HepG2 (cell line): ENCODE results near the gene RASGRP1. TPM values are rescaled to one million over a fixed set of nuclear protein-coding genes. Genes with fewer than 3 reads are reported as not detected.

Experiments
- ATAC-seq: fragments of 200-7000 bp; cut with Tn5 transposase; 3 replicates; pipeline ENCODE4 v1.9.1; 2020; ENCODE audit warnings: mild to moderate bottlenecking, moderate library complexity
- BruUV-seq: library from RNA; stranded (reverse); fragments of 400-500 nt; replicated peaks from 2 replicates; lab custom pipeline; 2021; lab: Mats Ljungman, UMichigan
- CTCF ChIA-PET: fragments of 300-600 bp; formaldehyde crosslinking; extraction: SDS; loops from one replicate; lab custom pipeline; 2021; ENCODE audit warnings: low total read pairs, inconsistent platforms, low intra/inter-chr PET ratio; lab: Yijun Ruan, JAX
- POLR2A ChIA-PET: fragments of 350-600 bp; sonication (Branson Sonifier 250); formaldehyde crosslinking; loops from one replicate; lab custom pipeline; 2020; ENCODE audit warnings: antibody characterized with exemption, inconsistent platforms; lab: Yijun Ruan, JAX
- DNase-seq: peaks from one replicate; pipeline ENCODE4 v3.0.0-alpha.2; 2015; ENCODE audit warnings: low spot score
- FAIRE-seq: peaks from 3 replicates; lab custom pipeline; 2011; peaks lifted over from hg19 to GRCh38; lab: Jason Lieb, UNC
- H2AFZ ChIP-seq: one replicate; pipeline ENCODE4 v1.6.1; 2011; ENCODE audit warnings: low read length, inconsistent platforms
- H3K27ac ChIP-seq: fragments of 300-600 bp; 3 replicates; pipeline ENCODE4 v1.8.0; 2011; ENCODE audit warnings: mixed run types, mild to moderate bottlenecking, mixed read lengths, low read length, inconsistent platforms; ENCODE audit not compliant: insufficient read depth; ENCODE audit errors: extremely low read length
- H3K27me3 ChIP-seq, 2 experiments: fragments of 200-600 bp in 1 of 2; 2 replicates in 1 of 2; 3 replicates in 1 of 2; pipeline versions ENCODE4 v1.6.0 to v1.8.0; 2011; ENCODE audit warnings: low read length in 2 of 2, mild to moderate bottlenecking in 2 of 2, moderate library complexity in 2 of 2, inconsistent platforms in 1 of 2; ENCODE audit not compliant: insufficient read depth in 2 of 2, control insufficient read depth in 1 of 2
- H3K36me3 ChIP-seq, 2 experiments: fragments of 200-600 bp in 1 of 2; replicated peaks in 1 of 2; 2 replicates in 1 of 2; 3 replicates in 1 of 2; pipeline versions ENCODE4 v1.5.1 to v1.8.0; 2011; ENCODE audit warnings: low read length in 2 of 2, inconsistent platforms in 1 of 2; ENCODE audit not compliant: insufficient read depth in 2 of 2, control insufficient read depth in 1 of 2
- H3K4me1 ChIP-seq: 2 replicates; pipeline ENCODE4 v1.5.1; 2012; ENCODE audit warnings: low read length, inconsistent platforms; ENCODE audit not compliant: insufficient read depth
- H3K4me2 ChIP-seq: 2 replicates; pipeline ENCODE4 v1.6.0; 2011; ENCODE audit warnings: low read depth, low read length, inconsistent platforms
- H3K4me3 ChIP-seq, 3 experiments: fragments of 200-600 bp in 1 of 3; sonication (generic), shearing (Covaris generic) in 1 of 3; replicated peaks in 1 of 3; 2 replicates each; pipeline ENCODE4 v1.5.1; 2011 to 2016; ENCODE audit warnings: low read length in 3 of 3, inconsistent platforms in 2 of 3, low read depth in 2 of 3, mild to moderate bottlenecking in 2 of 3, control low read depth in 1 of 3, mixed read lengths in 1 of 3; ENCODE audit not compliant: insufficient read depth in 1 of 3
- H3K79me2 ChIP-seq: one replicate; pipeline ENCODE4 v1.6.1; 2011; ENCODE audit warnings: low read length, inconsistent platforms; ENCODE audit not compliant: insufficient read depth
- H3K9ac ChIP-seq: 2 replicates; pipeline ENCODE4 v1.6.0; 2011; ENCODE audit warnings: mild to moderate bottlenecking, low read depth, low read length, inconsistent platforms; ENCODE audit not compliant: insufficient read depth
- H3K9me3 ChIP-seq: 2 replicates; pipeline ENCODE4 v1.5.1; 2012; ENCODE audit warnings: mild to moderate bottlenecking, low read length
- H4K20me1 ChIP-seq: 2 replicates; pipeline ENCODE4 v1.6.0; 2011; ENCODE audit warnings: inconsistent platforms, mild to moderate bottlenecking, low read length, moderate library complexity; ENCODE audit not compliant: insufficient read depth
- TEAD3 ChIP-seq: optimal IDR thresholded peaks from 2 replicates; pipeline ENCODE3; 2016; ENCODE audit warnings: borderline replicate concordance
- ZNF256 ChIP-seq: sonication (generic); formaldehyde crosslinking; conservative IDR thresholded peaks from 2 replicates; pipeline ENCODE4 v1.4.0; 2020; ENCODE audit warnings: missing genetic modification reagents
- ZNF615 ChIP-seq: sonication (generic); formaldehyde crosslinking; IDR thresholded peaks from 2 replicates; pipeline ENCODE4 v1.5.0; 2020; ENCODE audit warnings: mild to moderate bottlenecking, missing genetic modification reagents, borderline replicate concordance
- ZNF775 ChIP-seq: sonication (generic); formaldehyde crosslinking; IDR thresholded peaks from 2 replicates; pipeline ENCODE4 v1.4.0; 2020; ENCODE audit warnings: missing genetic modification reagents, mild to moderate bottlenecking, moderate library complexity, borderline replicate concordance
- in situ Hi-C: cut with HindIII; loops from 2 replicates; pipeline ENCODE4 v1.10.0; 2017; ENCODE audit warnings: low pct_unique_long_range_greater_than_20kb; ENCODE audit not compliant: extremely low pct_ligation_motif_present
- intact Hi-C: fragments of 100-400 bp; cut with micrococcal nuclease; formaldehyde crosslinking; loops from one replicate; pipeline ENCODE4 v1.10.0; 2022; ENCODE audit not compliant: unreplicated experiment
- polyA plus RNA-seq, 8 experiments: library from polyadenylated mRNA; depleted of rRNA in 3 of 8; stranded (reverse) in 7 of 8; unstranded in 1 of 8; fragments of >200 nt; fragmentation: Illumina TruSeq in 4 of 8; extraction: Trizol in 4 of 8; gene quantifications; 2 replicates each; pipeline versions ENCODE4 v1.2.1 to v1.2.3, GENCODE V29; 2011 to 2016; ENCODE audit warnings: low read depth in 4 of 8, missing spikeins in 1 of 8, mixed read lengths in 1 of 8; ENCODE audit not compliant: insufficient read depth in 1 of 8
- total RNA-seq, 5 experiments: library from RNA; depleted of rRNA; stranded (reverse); fragments of >200 nt; fragmentation: Illumina TruSeq; extraction: Trizol; gene quantifications; 2 replicates each; pipeline ENCODE4 v1.2.3, GENCODE V29; 2016; ENCODE audit warnings: low read depth in 1 of 5
- TF ChIP-seq, protein P1 (sequence below): sonication (generic); formaldehyde crosslinking; IDR thresholded peaks from 2 replicates; pipeline ENCODE4 v1.4.0; 2020; ENCODE audit warnings: missing genetic modification reagents, low read depth, mild to moderate bottlenecking, borderline replicate concordance
- TF ChIP-seq, protein P2 (sequence below): sonication (generic); formaldehyde crosslinking; IDR thresholded peaks from 2 replicates; pipeline ENCODE4 v1.5.0; 2020; ENCODE audit warnings: missing genetic modification reagents, mild to moderate bottlenecking, borderline replicate concordance
- TF ChIP-seq, protein P3 (sequence below): sonication (generic); formaldehyde crosslinking; IDR thresholded peaks from 2 replicates; pipeline ENCODE4 v1.4.0; 2020; ENCODE audit warnings: missing genetic modification reagents, mild to moderate bottlenecking, borderline replicate concordance

The RASGRP1 gene
- total and polyA plus RNA-seq, 2 of the 13 experiments (the other 11 are each of a cell fraction or from before 2014, with no cell fraction given), result 0.07 TPM; not detected in 1

DNA sequence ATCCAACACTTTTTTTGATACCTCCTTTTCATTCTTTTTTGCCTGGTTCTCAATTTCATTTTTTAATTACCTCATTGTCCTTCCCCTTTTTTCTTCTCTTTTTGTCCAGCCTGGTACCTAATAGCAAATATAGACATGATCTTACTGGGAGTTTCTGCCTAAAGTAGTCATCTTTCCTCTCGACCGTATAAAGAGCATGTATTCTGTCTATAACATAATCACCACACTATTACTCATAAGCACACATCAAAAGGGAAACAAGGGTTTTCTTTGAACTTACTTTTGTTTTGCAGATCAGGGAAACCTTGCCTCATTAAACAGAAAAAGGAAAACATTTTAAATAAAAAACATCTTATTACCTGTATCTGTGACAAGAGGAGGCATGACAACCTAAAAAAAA is 77.7 kb downstream of the RASGRP1 start (continued):
- TF ChIP-seq, protein P1, sequence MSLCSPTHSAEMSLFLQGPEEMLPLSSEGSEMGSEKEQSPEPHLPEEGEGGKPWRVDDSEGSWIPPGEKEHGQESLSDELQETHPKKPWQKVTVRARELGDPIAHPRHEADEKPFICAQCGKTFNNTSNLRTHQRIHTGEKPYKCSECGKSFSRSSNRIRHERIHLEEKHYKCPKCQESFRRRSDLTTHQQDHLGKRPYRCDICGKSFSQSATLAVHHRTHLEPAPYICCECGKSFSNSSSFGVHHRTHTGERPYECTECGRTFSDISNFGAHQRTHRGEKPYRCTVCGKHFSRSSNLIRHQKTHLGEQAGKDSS (CRISPR knock-in tag), result no peak

DNA sequence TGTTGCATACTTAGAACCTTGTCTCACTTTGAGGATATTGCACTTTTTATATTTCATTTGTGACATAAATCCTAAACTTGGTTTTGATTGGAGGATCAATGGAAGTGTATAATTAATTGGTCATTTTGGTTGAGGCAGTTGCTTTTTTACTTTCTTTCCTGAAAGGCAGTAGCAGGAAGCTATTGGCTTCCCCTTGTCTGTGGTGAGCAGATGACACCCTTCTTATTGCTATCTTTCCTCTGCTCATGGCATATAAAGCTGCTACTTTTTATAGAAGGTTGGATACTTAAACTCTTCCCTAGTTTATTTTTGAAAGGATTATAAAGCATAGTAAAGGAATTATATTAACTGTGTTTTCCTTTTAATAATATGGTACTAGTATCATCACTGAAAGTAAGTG is 82.0 kb downstream of the RASGRP1 start:
- CTCF ChIA-PET, result no interaction called here
- ATAC-seq, result no peak

More for the DNA sequence above, 82.0 kb downstream of the RASGRP1 start:
- DNase-seq, result no peak
- H2AFZ ChIP-seq, result no peak overlapping the region
- in situ Hi-C loops, result no loop called here
- H4K20me1 ChIP-seq, result no peaks in the 10 kb centered on the region
- no peaks in the 10 kb centered on the region for H3K4me1 ChIP-seq
- POLR2A ChIA-PET, result no interaction called here
- H3K9ac ChIP-seq, result no peak overlapping the region
- H3K27me3 ChIP-seq, result no peaks in the 10 kb centered on the region
- FAIRE-seq, result no peak
- H3K4me3 ChIP-seq, result no peak overlapping the region
- no peak overlapping the region for H3K4me2 ChIP-seq
- no TSS peak for BruUV-seq
- H3K36me3 ChIP-seq, result peaks cover 0 to 7% of the 10 kb centered on the region in 2 experiments; a peak in 4 of 5 replicates
- no peak overlapping the region for H3K27ac ChIP-seq
- intact Hi-C loops, result no loop called here
- no peaks in the 10 kb centered on the region for H3K79me2 ChIP-seq
- no peak for TF ChIP-seq TEAD3 (CRISPR knock-in tag)
- TF ChIP-seq ZNF615 (CRISPR knock-in tag), result no peak
- TF ChIP-seq ZNF256 (CRISPR knock-in tag), result no peak
- no peak for TF ChIP-seq ZNF775 (CRISPR knock-in tag)
- TF ChIP-seq, protein P2, sequence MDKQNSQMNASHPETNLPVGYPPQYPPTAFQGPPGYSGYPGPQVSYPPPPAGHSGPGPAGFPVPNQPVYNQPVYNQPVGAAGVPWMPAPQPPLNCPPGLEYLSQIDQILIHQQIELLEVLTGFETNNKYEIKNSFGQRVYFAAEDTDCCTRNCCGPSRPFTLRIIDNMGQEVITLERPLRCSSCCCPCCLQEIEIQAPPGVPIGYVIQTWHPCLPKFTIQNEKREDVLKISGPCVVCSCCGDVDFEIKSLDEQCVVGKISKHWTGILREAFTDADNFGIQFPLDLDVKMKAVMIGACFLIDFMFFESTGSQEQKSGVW (CRISPR knock-in tag), result no peak
- TF ChIP-seq, protein P3, sequence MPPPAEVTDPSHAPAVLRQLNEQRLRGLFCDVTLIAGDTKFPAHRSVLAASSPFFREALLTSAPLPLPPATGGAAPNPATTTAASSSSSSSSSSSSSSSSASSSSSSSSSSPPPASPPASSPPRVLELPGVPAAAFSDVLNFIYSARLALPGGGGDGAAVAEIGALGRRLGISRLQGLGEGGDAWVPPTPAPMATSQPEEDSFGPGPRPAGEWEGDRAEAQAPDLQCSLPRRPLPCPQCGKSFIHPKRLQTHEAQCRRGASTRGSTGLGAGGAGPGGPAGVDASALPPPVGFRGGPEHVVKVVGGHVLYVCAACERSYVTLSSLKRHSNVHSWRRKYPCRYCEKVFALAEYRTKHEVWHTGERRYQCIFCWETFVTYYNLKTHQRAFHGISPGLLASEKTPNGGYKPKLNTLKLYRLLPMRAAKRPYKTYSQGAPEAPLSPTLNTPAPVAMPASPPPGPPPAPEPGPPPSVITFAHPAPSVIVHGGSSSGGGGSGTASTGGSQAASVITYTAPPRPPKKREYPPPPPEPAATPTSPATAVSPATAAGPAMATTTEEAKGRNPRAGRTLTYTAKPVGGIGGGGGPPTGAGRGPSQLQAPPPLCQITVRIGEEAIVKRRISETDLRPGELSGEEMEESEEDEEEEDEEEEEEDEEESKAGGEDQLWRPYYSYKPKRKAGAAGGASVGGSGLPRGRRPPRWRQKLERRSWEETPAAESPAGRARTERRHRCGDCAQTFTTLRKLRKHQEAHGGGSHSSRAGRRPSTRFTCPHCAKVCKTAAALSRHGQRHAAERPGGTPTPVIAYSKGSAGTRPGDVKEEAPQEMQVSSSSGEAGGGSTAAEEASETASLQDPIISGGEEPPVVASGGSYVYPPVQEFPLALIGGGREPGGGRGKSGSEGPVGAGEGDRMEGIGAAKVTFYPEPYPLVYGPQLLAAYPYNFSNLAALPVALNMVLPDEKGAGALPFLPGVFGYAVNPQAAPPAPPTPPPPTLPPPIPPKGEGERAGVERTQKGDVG (CRISPR knock-in tag), result no peak
- TF ChIP-seq, all 625 proteins: peak for 0
- H3K9me3 ChIP-seq, result no peaks in the 10 kb centered on the region
